HG03060 (cell line): ENCODE measurements around the gene EFEMP2.

Experiments used
- ATAC-seq: cut with Tn5 transposase; IDR thresholded peaks from one replicate; pipeline ENCODE4 v1.9.1; 2021; ENCODE audit warnings: low read depth, moderate number of reproducible peaks; ENCODE audit not compliant: unreplicated experiment

Gene EFEMP2

DNA sequence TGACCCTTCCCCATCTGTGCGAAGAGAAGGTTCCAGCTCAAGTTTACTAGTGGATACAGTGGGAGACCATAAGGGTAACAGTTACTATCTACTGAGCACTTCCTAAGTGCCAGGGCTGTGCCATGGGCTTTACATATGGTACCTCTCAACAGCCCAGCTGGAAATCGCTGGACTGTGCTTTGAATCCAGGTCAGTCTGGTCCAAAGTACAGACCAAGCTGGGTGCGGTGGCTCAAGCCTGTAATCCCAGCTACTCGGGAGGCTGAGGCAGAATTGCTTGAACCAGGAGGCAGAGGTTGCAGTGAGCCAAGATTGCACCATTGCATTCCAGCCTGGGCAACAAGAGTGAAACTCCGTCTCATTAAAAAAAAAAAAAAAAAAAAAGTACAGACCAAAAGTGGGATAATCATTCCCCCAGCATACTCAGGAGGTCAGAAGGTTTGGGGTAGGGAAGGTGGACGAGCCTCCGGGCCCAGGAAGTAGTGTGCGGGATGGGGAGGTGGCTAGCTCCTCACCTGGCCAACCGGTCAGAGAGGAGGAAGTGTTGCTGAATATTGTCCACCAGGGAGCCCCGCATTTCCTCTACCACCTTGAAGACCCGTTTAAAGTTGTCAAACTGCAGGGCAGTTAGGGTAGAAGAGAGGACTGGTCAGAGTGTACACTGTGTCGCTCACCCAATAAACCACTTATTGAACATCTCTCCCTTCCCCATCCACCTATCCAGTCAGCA is 13.4 kb upstream of the EFEMP2 start:
- no peak for ATAC-seq

DNA sequence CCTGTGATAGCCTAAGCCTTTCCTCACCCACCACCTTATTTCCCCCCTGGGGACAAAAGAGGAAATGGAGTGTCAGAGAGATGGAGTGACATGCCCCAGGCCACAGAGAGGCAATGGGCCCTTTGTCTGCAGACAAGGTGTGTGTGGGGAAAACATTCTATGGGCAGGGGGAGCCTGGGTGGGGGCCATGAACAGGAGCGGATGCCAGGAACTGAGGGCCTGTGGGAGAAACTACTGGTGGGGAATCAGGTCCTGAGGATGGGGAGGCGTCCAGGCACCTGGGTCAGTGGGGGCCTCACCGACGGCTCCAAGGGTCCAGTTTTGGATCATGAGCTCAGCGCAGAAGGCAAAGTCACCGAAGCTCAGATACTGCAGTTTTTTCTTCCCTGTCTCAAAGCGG is 12.6 kb upstream of the EFEMP2 start:
- ATAC-seq, result no peak

DNA sequence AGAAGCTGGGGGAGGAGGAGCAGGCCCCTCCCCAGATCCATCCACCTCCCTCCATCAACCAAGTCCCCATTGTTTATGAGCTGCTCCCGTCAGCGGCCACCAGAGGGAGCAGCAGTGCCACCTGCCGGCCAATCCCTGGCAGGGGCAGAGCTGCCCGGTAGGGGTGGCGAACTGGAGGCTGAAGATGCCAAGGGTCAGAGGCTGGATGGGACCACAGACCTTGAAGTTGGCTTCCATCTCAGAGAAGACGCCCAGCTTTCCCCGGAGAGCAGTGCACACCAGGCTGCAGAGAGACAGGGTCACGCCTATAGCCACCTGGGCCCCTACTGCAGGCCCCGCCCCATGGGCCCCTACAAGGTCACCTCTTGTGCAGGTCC is 12.1 kb upstream of the EFEMP2 start:
- ATAC-seq, result no peak

DNA sequence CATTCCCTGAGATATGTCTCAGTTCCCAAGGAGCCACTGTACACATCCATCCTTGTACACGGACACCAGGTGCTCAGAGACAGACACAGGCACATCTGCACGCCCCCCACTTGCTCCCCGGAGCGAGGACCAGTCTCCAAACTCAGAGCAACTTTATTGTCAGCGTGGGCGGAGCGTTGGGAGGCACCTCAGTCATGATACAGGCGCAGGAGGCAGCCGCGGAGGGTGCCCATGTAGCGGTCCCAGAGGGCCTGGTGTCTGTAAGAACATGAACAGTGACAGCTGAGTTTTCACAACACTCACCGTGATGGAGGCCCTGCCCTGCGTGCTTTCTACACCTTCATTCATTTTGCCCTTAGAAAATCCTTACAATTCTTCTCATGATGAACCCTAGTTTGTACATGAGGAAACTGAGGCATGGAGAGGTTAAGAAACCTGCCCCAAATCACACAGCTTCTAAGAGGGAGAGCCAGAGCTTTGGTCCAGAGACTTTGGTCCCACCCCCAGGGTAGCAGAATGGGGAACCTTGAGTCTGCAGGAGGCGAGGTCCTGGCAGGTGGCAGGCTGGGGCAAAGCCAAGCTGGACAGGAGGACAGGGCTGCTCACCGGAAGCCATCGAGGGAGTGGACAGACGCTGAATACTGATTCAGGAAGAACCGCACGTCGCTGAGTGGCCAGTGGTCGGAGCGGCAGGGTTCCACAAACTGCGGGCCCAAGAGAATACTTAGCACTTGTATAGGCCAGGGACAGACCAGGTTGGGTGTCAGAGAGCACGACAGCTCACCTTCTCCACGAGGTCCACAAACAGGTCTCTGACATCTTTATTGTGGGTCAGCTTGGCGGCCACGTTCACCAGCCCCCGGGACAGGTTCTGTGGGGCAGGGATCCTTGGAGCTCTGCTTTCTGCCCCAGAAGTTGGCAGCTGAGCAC is 11.5 kb upstream of the EFEMP2 start:
- no peak for ATAC-seq

DNA sequence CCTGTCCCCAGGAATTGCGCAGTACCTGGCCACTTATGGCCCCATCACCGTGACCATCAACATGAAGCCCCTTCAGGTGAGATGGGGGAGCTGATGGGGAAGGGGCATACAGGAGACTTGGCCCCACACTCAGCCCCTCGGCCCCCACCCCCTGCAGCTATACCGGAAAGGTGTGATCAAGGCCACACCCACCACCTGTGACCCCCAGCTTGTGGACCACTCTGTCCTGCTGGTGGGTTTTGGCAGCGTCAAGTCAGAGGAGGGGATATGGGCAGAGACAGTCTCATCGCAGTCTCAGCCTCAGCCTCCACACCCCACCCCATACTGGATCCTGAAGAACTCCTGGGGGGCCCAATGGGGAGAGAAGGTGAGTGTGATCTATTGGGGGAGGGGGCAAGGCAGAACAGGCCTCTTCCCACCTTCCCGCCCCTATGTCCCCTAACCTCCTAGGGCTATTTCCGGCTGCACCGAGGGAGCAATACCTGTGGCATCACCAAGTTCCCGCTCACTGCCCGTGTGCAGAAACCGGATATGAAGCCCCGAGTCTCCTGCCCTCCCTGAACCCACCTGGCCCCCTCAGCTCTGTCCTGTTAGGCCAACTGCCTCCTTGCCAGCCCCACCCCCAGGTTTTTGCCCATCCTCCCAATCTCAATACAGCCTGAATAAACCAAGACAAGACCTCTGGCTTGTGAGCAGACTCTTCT is 10.6 kb upstream of the EFEMP2 start:
- no peak for ATAC-seq

DNA sequence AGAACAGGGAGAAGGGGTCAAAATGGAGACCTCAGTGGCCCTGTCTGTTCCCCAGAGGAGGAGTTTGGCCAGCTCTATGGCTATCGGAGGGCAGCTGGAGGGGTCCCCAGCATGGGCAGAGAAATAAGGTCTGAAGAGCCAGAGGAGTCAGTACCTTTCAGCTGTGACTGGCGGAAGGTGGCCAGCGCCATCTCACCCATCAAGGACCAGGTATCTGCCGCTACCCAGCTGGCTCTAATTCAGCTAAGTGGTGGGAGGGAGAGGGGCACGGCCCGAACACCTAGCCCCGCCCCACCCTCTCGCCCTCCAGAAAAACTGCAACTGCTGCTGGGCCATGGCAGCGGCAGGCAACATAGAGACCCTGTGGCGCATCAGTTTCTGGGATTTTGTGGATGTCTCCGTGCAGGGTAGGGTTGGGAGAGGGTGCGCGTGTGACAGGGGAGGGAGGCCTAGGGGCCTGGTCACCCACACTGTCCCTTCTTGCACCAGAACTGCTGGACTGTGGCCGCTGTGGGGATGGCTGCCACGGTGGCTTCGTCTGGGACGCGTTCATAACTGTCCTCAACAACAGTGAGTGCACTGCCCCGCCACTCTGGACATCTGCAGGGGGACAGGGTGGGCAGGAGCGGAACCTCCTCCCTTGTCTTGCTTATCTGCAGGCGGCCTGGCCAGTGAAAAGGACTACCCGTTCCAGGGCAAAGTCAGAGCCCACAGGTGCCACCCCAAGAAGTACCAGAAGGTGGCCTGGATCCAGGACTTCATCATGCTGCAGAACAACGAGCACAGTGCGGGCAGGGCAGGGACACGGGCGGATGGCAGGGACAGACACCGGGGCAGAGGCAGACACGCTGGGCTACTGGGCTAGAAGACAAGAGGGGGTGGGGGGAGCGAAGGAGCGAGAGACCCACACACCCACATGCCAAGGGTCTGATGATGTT is 9.8 kb upstream of the EFEMP2 start:
- ATAC-seq, result no peak

DNA sequence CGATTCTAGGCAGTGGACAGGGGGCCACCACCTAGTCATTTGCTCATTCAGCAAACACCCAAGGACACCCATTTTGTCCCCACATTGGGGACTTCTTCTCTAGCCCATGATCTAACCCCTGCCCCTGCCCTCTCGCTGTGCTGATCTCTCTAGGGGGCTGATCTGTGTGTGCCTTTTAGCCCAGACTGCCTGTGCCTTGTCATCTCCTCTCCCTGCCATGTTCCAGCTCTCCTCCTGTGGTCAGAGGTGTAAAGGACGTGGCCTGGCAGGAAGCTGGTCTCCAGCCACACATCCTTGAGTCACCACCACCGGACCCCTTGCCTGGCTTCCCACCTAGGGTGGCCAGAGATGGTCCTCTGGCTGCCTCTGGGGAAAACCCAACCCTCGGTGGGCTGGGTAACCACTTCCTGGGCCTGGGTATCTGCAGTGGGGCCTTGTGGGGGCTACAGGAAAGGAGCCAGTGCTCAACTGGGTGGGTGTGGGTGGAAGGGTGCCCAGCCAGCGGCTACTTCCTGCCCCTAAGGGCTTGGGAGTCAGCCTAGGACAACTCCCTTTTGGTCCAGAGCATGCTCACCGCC is 8.3 kb upstream of the EFEMP2 start:
- ATAC-seq, result no peak

DNA sequence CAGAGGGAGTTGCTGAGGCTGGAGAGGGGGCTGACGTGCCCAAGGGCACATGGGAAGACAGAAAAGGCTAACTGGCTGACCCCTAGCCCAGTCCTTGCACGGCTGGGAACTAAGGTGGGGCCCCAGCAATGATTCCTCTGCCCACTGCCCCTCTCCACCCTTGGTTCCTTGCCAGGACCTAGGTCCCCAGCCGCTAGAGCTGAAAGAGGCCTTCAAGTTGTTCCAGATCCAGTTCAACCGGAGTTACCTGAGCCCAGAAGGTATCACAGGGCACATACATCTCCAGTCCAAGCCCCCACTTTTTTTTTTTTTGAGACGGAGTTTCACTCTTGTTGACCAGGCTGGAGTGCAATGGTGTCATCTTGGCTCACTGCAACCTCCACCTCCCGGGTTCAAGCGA is 7.4 kb upstream of the EFEMP2 start:
- ATAC-seq, result no peak

DNA sequence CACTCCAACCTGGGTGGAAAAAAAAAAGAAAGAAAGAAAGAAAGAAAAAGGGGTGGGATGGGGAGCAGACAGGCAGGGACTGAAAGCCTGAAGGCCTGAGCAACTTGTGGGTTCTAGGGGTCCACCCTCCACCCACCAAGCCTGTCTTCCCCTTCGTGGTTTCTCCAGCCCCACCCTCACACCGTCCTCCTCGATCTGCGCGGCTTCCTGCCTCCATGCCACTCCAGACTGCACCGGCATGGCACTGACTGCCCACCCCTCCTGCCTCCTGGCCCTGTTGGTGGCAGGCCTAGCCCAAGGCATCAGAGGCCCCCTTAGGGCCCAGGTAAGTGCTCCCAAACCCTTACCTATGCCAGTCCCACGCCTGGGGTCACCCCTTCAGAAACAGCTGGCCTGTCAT is 7.0 kb upstream of the EFEMP2 start, which contains the start of gene CTSW:
CTSW (plus strand) TSS at position 221 of the 400 bp plus-strand sequence; CDS start at position 239, 18 bp downstream.
- ATAC-seq, result no peak

DNA sequence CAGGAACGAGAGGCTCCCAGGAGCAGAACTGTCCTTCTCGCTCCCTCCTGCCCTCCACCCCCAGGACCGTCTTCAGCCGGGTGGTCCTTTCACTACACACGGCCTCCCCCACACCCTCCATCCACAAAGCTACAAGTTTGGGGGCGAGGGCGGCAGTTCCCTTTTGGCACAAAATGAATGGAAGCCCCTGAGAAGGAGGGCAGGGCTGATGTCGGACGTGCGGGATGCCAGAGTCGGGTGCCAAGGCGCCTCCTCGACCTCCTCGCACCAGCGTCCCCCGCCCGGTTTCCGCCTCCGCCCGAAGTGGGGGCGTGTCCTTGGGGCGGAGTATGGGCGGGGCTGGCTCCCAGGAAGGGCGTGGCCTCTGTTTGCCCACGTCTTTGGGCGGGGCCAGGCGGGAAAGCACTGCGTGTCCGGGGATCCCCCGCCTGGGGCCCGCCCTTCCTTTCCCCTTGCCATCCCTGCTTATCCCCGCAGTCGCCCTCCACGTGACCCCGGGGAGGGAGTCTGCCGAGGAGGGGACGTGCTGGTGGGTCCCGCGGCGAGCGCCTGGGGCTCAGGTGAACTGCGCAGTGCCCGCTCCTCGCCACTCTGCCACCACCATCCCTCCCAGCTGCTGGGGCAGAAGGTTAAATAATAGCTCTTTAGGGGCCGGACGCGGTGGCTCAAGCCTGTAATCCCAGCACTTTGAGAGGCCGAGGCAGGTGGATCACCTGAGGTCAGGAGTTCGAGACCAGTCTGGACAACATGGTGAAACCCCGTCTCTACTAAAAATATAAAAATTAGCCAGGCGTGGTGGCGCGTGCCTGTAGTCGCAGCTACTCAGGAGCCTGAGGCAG is 937 bp upstream of the EFEMP2 start:
- ATAC-seq, result peak; percentile 73

DNA sequence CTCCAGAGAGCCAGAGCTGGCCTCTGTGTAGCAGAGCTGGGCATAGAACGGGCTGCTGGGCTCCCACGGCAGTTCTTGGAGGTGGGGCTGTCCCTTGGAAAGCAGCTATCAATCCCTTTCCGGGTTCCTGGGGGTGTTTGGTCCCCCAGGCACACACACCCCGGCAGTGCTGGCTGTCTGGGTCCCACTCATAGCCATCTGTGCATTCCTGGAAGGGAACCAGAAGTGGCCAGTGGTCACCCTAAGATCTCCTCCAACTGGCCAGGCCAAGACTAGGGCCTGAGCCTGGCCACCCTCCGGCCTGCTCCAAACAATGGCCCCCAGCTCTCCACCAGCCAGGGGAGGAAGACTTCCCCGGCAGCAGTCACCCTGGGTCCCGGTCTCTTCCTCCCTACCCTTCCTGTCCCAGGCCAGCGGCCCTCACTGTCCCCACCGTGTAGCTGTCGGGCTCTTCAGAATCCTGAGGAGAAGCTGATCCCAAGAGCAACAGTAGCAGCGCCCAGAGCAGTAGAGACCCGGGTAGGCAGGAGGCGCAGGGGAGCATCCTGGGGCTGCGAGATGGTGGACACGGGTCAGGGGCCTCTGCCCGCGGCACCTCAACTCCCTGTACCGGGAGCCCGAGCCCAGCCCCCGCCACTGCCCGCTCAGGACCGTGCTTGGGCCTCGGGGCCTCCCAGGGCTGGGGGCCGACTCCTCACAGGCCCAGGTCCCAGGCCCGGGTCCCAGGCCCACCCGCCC is 620 bp downstream of the EFEMP2 start:
- ATAC-seq, result no peak

DNA sequence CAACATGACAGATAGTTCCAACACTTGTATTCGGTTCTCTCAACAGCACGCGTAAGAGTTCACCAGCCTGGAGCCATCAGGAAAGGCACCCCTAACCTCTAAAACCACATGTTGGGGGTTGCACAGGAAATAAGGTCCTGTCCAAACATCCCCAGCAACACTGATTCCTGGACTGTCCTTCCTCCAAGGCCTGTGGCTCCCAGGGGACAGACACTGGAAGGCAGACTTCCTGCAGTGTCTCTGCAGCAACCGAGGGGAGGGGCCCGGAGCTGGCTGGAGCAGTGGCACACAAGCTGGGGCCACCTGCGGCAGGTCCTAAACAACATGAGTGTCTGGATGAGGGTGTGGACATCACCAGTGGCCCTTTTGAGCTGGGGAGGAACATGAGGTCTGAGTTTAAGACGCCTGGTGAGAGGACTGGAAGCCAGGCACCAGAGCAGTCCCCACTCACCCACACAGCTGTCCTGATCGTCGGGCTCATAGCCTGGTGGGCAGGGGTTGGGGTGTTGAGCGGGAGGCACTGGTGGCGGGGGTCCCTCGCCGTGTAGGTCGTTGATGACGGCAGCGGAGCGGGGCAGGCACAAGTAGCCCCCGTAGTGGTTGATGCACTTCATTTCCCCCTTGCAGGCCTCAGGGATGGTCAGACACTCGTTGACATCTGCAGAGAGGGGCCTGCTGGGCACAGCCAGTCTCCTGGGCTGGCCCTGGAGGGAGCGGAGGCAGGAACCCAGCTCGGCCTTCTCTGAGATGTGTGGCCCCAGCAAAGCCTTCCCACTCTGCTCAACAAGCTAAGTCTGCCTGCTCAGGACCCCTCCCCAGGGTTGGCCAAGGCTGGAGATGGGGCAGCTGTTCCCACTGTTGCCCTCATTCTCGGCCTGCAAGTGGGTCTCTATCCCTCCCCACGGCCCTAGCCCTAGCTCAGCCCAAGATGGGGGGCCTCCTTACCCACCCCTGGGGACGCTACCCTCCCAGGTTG is 1.6 kb downstream of the EFEMP2 start:
- no peak for ATAC-seq

DNA sequence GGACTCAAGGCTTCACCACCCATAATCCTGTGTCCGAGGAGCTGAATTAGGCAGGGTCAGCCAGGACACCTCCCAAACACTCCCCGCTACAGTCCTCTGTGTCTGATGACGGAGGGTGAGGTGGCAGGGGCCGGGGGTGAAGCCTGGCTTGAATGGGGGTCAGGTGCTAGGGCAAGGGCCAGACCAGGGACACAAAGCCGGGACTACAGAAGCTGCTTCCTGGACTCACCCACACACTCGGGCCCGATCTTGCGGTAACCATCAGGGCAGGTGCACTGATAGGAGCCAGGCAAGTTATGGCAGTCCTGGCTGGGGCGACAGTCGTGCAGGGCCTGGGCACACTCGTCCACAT is 2.3 kb downstream of the EFEMP2 start:
- ATAC-seq, result no peak

DNA sequence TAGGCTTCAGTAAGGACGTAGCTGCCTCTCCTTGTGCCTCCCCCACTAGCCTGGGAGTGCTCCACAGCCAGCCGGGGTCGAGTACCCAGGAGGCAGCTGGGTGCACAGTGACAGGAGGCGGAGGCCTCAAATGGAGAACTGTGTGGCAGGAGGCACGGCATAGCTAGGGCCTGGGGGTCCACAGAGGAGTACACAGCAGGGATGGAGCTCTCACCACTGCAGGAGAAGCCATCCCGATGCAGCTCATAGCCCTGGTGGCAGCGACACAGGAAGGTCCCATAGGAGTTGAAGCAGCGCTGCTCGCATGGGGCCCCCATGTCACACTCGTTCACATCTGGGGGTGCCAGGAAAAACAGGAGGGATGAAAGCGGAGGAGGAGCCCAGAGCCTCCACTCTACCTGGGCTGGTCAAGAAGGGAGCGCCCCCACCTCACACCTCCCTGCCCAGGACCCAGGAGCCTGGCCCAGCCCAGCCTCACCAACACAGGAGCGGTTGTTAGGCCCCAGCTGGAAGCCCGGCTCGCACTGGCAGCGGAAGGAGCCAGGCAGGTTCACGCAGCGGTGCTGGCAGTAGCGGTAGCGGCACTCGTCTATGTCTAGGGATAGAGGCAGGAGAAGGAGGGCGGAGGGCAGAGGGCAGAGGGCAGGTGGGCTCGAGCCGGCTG is 2.8 kb downstream of the EFEMP2 start:
- ATAC-seq, result no peak

DNA sequence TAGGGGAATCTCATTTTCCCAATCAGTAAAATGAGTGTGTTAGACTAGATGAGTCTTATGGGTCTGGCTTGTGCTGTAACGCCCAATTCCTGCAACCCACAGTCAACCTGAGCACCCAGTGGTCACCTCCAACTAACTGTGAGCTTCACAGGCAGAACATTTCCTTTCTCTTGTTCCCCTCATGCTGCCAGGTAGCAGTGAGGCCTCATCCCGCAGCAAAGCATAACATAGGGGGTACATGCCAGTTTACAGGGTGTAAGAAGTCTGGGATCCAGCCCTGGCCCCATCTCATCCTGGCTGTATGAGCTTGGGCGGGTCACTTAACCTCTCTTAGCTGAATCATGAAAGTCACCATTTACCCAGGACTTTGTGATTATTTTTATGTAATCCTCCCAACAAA is 3.7 kb downstream of the EFEMP2 start:
- no peak for ATAC-seq

DNA sequence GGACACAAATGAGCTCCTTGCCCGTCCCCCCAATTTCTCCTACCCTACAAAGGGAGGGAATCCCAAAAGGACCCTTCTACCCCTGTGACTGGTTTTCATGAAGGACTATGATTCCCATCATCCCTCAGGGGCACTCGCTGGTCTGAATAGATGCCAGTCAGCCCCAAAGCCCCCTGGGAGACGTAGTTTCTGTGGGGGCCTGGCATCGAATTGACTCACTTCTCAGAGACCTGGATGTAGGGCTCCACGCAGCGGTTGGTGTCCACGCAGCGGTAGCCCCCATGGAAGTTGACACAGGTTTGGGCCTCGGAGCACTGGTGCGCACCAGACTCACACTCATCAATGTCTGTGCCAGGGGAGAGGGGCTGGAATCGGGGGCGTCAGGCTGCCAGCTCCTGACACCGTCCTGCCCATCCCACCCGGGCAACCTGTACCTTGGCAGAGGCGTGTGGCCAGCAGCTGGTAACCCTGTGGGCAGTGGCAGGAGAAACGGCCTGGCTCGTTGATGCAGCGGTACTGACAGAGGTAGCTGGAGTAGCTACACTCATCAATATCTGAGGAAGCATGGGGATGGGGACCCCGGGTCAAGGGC is 4.4 kb downstream of the EFEMP2 start:
- no peak for ATAC-seq
